K562 (cell line): ENCODE measurements around the gene PHACTR2. TPM values are rescaled to one million over a fixed set of nuclear protein-coding genes. Genes with fewer than 3 reads are reported as not detected.

Source experiments
- CAMTA2 ChIP-seq: fragments of 250-450 bp; sonication (Bioruptor Pico); conservative IDR thresholded peaks from 2 replicates; pipeline ENCODE4 v1.5.1; 2022
- CSDE1 ChIP-seq, 2 experiments: fragments of 450-650 bp; IDR thresholded peaks; 2 replicates each; pipeline ENCODE4 v1.6.1; 2016; ENCODE audit warnings: mild to moderate bottlenecking in 1 of 2
- CTBP1 ChIP-seq: fragments of 450-650 bp; IDR thresholded peaks from 2 replicates; pipeline ENCODE4 v1.6.1; 2016; ENCODE audit warnings: borderline replicate concordance
- ERF ChIP-seq: fragments of 450-650 bp; formaldehyde crosslinking; IDR thresholded peaks from 2 replicates; pipeline ENCODE4 v1.4.0; 2020; ENCODE audit warnings: mild to moderate bottlenecking, mixed read lengths
- HMGXB4 ChIP-seq: sonication (generic); formaldehyde crosslinking; IDR thresholded peaks from 2 replicates; pipeline ENCODE4 v1.8.1; 2023; ENCODE audit warnings: mild to moderate bottlenecking, missing genetic modification reagents
- KAT2B ChIP-seq: IDR thresholded peaks from one replicate; pipeline ENCODE4 v1.6.1; 2012; ENCODE audit warnings: low read depth, mild to moderate bottlenecking, control low read depth, inconsistent platforms, low read length, moderate library complexity
- KDM4B ChIP-seq, 2 experiments: fragments of 450-650 bp in 1 of 2; sonication (generic) in 1 of 2; IDR thresholded peaks; 2 replicates each; pipeline ENCODE4 v1.6.1; 2016 to 2017; ENCODE audit warnings: borderline replicate concordance in 2 of 2, antibody characterized with exemption in 1 of 2, low read depth in 1 of 2, mild to moderate bottlenecking in 1 of 2
- MYNN ChIP-seq, 2 experiments: sonication (generic); formaldehyde crosslinking in 1 of 2; IDR thresholded peaks; 2 replicates each; pipeline versions ENCODE4 v1.5.0 to v1.6.1; 2016 to 2020; ENCODE audit warnings: antibody characterized with exemption in 1 of 2, missing genetic modification reagents in 1 of 2
- RAD21 ChIP-seq, 2 experiments: fragments of 250-450 bp in 1 of 2; fragments of 450-650 bp in 1 of 2; sonication (Bioruptor Pico) in 1 of 2; formaldehyde crosslinking in 1 of 2; IDR thresholded peaks in 1 of 2; conservative IDR thresholded peaks in 1 of 2; 2 replicates each; pipeline versions ENCODE4 v1.4.0 to v1.8.0; 2020 to 2022; ENCODE audit warnings: mild to moderate bottlenecking in 2 of 2, moderate library complexity in 1 of 2
- RBM14 ChIP-seq: fragments of 200-400 bp; formaldehyde crosslinking; IDR thresholded peaks from 2 replicates; pipeline ENCODE4 v1.6.1; 2018; ENCODE audit warnings: low read depth, mild to moderate bottlenecking, low read length, moderate library complexity, borderline replicate concordance; ENCODE audit not compliant: insufficient read depth
- RFX1 ChIP-seq: fragments of 450-650 bp; IDR thresholded peaks from 2 replicates; pipeline ENCODE4 v1.6.1; 2016; ENCODE audit warnings: mild to moderate bottlenecking, moderate library complexity
- SMC3 ChIP-seq: conservative IDR thresholded peaks from 2 replicates; pipeline ENCODE4 v1.6.1; 2011; ENCODE audit warnings: low read depth, low read length, improper control_type of control experiment; ENCODE audit not compliant: insufficient read depth
- SRF ChIP-seq, 2 experiments: fragments of 250-450, 450-650 bp in 1 of 2; sonication (Bioruptor Pico) in 1 of 2; sonication (generic) in 1 of 2; formaldehyde crosslinking; IDR thresholded peaks; 2 replicates each; pipeline versions ENCODE4 v1.5.0 to v1.5.1; 2020 to 2022; ENCODE audit warnings: mild to moderate bottlenecking in 1 of 2, missing genetic modification reagents in 1 of 2
- TRIM24 ChIP-seq, 2 experiments: fragments of 450-650 bp; IDR thresholded peaks; 2 replicates each; pipeline ENCODE4 v1.6.1; 2016
- YY1 ChIP-seq, 3 experiments: IDR thresholded peaks; 2 replicates each; pipeline ENCODE4 v1.6.1; 2011; ENCODE audit warnings: low read length in 2 of 3, mild to moderate bottlenecking in 2 of 3, moderate library complexity in 2 of 3, borderline replicate concordance in 1 of 3, control low read depth in 1 of 3, low read depth in 1 of 3; ENCODE audit not compliant: insufficient read depth in 3 of 3, insufficient replicate concordance in 2 of 3, control insufficient read depth in 1 of 3, insufficient read length in 1 of 3; ENCODE audit errors: extremely low read depth in 1 of 3
- ZHX1 ChIP-seq: fragments of 150-350 bp; conservative IDR thresholded peaks from 2 replicates; pipeline ENCODE4 v1.6.1; 2014; ENCODE audit warnings: low read length
- polyA plus RNA-seq, 8 experiments: library from polyadenylated mRNA; depleted of rRNA in 4 of 8; stranded (reverse) in 5 of 8; unstranded in 3 of 8; fragments of >200 nt; fragmentation: Nextera tagmentation in 2 of 8; fragmentation: Illumina TruSeq in 1 of 8; extraction: Ambion mirVana in 2 of 8; extraction: Trizol in 1 of 8; gene quantifications; 2 replicates each; pipeline versions ENCODE4 v1.2.1 to v1.2.3, GENCODE V29; 2011 to 2014; ENCODE audit warnings: inconsistent platforms in 1 of 8, missing spikeins in 1 of 8
- total RNA-seq, 7 experiments: library from RNA; depleted of rRNA in 6 of 7; stranded (reverse); fragments of >200 nt in 6 of 7; fragmentation: Illumina TruSeq in 2 of 7; extraction: Trizol in 2 of 7; gene quantifications; 2 replicates each; pipeline versions ENCODE4 v1.2.1 to v1.2.3, GENCODE V29; 2011 to 2021; ENCODE audit warnings: low replicate concordance in 1 of 7

PHACTR2 gene
- total and polyA plus RNA-seq, 9 of the 15 experiments (the other 6 are each of a cell fraction or from before 2014, with no cell fraction given) = 5.3 to 52.5 (median 22.9) TPM

- TF ChIP-seq ZHX1 (peak; percentile 91; the same call in 1 of the 2 replicates), TRIM24 (IDR thresholded peaks at IDR 0.05) (no peak), ERF (no peak), RAD21 (CRISPR knock-in tag; conservative IDR thresholded peaks at IDR 0.05 in 1 of 2, IDR thresholded peaks at IDR 0.05 in 1 of 2) (peak in 1 of 2 experiments; percentile 62; a peak in 2 of 4 replicates), CAMTA2 (CRISPR knock-in tag) (no peak), HMGXB4 (CRISPR knock-in tag) (no peak), MYNN (IDR thresholded peaks at IDR 0.05) (peak; percentile 98), MYNN (CRISPR knock-in tag; IDR thresholded peaks at IDR 0.05) (peak; percentile 78), YY1 (IDR thresholded peaks at IDR 0.05; ENCODE audit: borderline replicate concordance in 1 of 3, control insufficient read depth in 1 of 3, extremely low read depth in 1 of 3, insufficient read depth in 3 of 3, insufficient read length in 1 of 3, insufficient replicate concordance in 2 of 3, low read depth in 1 of 3, low read length in 2 of 3) (peak in 2 of 3 experiments; percentile 31 to 68), KDM4B (IDR thresholded peaks at IDR 0.05; ENCODE audit: borderline replicate concordance in 2 of 2, low read depth in 1 of 2) (no peak), KAT2B (no peak), CTBP1 (0 out of 2 replicates have a peak, but pooled peaks have one; percentile 25), SRF (CRISPR knock-in tag; IDR thresholded peaks at IDR 0.05) (no peak), SMC3 (0 out of 2 replicates have a peak, but pooled peaks have one; percentile 11), CSDE1 (IDR thresholded peaks at IDR 0.05) (peak in 1 of 2 experiments; percentile 69; a peak in 2 of 4 replicates), RBM14 (no peak), RFX1 (peak; percentile 93)
Measured at GRCh38 chr6:143698759-143699429, 21.1 kb downstream of the PHACTR2 start (continued).
